IPS-15b (cell line): ENCODE data around the gene VSTM2B.

Experiments used
- H3K27me3 ChIP-seq: one replicate; pipeline ENCODE4 v1.6.1; 2013; ENCODE audit warnings: low read length; ENCODE audit not compliant: control insufficient read depth, insufficient read depth
- H3K36me3 ChIP-seq: one replicate; pipeline ENCODE4 v1.6.1; 2013; ENCODE audit warnings: low read length; ENCODE audit not compliant: control insufficient read depth, insufficient read depth
- H3K4me1 ChIP-seq: one replicate; pipeline ENCODE4 v1.6.1; 2013; ENCODE audit warnings: mild to moderate bottlenecking, low read length; ENCODE audit not compliant: control insufficient read depth, insufficient read depth
- H3K4me3 ChIP-seq: one replicate; pipeline ENCODE4 v1.5.1; 2013; ENCODE audit warnings: low read depth, low read length
- H3K9ac ChIP-seq: one replicate; pipeline ENCODE4 v1.6.1; 2013; ENCODE audit warnings: low read depth, mild to moderate bottlenecking, low read length
- H3K9me3 ChIP-seq: one replicate; pipeline ENCODE4 v1.6.1; 2013; ENCODE audit warnings: mild to moderate bottlenecking, low read length; ENCODE audit not compliant: control insufficient read depth, insufficient read depth

VSTM2B gene

DNA sequence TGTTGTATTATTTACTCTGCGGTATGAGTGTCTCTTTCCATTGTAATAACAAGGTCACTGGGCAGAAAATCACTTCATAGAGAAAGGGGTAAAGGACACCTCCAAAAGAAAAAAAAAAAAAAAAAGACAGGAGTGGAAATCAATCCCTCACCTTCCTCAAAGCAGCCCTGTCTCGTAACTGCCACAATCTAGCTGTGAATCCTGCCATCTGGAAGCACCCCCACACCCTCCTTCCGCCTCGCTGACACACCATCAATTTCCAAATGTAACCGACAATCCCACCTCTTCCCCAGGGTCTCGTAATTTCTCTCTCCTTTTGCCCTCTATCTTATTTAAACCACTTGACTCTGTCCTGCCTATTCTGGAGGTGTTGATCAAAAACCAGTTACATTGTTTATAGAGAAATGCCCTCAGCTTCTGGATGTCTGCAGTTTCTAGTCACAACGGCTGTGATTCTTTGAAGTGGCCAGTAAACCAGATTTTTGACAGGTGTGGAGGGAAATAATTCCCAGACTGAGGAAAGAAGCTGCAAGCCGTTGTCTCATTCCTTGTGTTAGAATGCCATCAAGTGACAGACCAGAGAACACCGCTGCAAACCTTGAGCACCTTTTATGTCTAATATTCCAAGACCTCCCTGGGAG lies 71.2 kb downstream of the VSTM2B start:
- Histone ChIP-seq H3K27me3 (peaks cover 5% of the 10 kb centered on the region), H3K4me3 (no peak overlapping the region), H3K4me1 (peaks cover 12% of the 10 kb centered on the region), H3K9me3 (no peaks in the 10 kb centered on the region), H3K9ac (no peak overlapping the region), H3K36me3 (no peaks in the 10 kb centered on the region)

DNA sequence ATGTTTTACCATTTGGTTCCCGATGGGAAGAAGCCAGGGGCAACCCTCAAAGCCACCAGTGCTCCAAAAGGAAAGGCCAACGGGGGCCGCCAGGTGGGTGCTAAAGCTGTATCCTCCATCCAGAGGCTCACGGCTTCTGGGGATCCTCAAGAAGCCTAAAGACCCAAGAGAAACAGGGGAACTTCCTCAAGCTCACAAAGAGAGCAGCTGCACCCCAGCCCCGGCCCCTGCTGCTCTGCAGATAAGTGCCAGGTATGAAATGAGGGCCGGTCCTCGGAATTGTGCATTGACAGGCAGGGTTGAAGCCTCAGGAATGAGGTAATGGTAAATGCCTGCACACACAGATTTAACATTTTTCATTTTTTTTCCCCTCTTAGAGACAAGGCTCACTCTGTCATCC lies 72.2 kb downstream of the VSTM2B start:
- H3K36me3 ChIP-seq = no peaks in the 10 kb centered on the region
- H3K27me3 ChIP-seq = peaks cover 3% of the 10 kb centered on the region
- no peak overlapping the region for H3K4me3 ChIP-seq
- no peak overlapping the region for H3K9ac ChIP-seq
- peaks cover 12% of the 10 kb centered on the region for H3K4me1 ChIP-seq
- H3K9me3 ChIP-seq = no peaks in the 10 kb centered on the region

DNA sequence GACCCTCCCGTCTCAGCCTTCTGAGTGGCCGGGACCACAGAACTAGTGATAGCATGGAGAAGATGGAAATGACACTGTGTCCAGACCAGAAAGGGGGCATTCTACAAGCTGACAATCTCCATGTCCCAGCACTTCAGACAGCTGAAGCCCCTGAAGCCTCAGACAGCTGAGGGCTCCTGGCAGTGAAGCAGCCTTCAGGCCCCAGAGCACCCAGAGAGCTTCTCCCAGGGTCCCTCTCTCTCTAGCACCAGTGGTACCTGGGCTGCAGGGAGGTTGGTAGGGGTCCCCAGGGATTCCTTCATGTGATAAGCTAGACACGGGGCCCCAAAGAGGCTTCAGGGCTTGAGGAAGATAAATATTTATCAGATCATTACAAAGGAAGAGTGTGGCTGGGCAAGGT lies 72.7 kb downstream of the VSTM2B start:
- no peaks in the 10 kb centered on the region for H3K9me3 ChIP-seq
- H3K9ac ChIP-seq = no peak overlapping the region
- peaks cover 15% of the 10 kb centered on the region for H3K4me1 ChIP-seq
- H3K27me3 ChIP-seq = peaks cover 3% of the 10 kb centered on the region
- H3K4me3 ChIP-seq = no peak overlapping the region
- no peaks in the 10 kb centered on the region for H3K36me3 ChIP-seq

DNA sequence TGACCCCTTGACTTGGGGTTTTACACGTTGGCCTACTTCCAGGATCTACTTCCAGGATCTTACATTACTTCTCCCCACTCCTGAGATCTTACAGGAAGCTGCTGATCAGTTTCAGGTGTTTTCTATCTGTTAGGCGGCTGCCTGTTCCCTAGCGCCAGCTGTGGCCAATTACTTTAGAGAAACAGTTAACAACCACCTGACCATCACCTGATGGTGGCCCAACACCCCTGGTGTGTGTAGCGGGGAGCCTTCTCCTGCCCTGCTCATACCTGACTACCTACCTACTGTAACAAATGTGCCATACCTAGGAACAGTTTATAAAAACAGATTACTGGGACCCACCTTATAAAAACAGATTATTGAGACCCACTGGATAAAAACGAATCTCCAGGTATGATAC lies 77.5 kb downstream of the VSTM2B start:
- Histone ChIP-seq H3K27me3 (no peaks in the 10 kb centered on the region), H3K9me3 (no peaks in the 10 kb centered on the region), H3K4me3 (no peak overlapping the region), H3K36me3 (no peaks in the 10 kb centered on the region), H3K4me1 (peaks cover 9% of the 10 kb centered on the region), H3K9ac (no peak overlapping the region)

DNA sequence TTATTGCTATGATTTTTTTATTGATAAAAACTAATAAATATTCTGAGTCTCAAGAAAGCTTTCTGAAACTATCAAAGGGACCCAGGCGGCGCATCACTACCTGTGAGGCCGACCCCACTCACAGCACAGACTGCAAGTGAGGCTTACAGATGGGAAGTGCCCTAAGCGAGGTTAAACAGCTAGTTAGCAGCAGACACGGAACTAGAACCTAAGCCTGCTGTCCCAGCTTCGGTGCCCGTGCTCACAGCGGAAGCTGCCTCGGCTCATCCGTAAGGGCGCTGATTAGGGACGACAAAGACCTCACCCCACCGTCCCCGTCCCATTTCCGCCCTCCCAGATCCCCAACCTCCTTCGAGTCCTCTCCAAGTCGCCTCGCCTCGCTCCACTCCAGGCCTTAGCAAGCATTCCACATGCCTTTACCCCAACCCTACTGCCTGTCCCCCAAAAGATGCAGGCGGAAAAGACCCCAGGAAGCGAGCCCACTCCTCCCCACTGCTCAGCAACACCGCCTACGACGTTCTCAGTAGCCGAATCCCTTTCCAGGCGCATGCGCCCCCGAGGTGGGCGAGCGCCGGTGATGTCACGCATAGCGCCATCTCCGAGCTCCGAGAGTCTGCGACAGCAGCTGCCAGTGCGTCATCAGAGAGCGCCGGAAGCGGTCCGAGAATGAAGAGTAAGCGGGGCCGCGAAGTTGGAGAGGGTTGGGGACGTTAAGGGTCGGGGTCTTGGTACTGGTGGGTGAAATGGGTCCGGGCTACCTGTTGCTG lies 80.0 kb downstream of the VSTM2B start, which contains the start of gene POP4:
POP4 (plus strand) TSS at position 631 of the 767 bp plus-strand sequence; CDS start at position 667, 36 bp downstream.
- Histone ChIP-seq H3K4me3 (peak within 1 kb of the TSS; percentile 100), H3K27me3 (no peaks in the 10 kb centered on the region), H3K9me3 (no peaks in the 10 kb centered on the region)

DNA sequence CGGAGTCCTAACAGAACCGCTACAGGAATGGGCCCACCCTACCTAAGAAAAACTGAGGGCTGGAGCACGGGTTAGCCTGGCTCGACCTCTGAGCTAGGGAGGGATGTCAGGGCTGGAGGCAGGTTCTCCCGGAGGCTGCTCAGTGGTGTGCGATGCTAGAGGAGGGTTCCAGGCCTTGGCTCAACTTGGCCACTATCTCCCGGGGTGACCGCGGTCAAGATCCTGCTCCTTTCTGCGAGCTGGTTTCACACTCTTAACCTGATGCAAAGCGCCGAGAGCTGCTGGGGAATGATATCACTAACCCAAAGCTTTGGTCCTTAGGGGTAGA lies 80.6 kb downstream of the VSTM2B start:
- no peaks in the 10 kb centered on the region for H3K27me3 ChIP-seq
- no peaks in the 10 kb centered on the region for H3K36me3 ChIP-seq
- peak overlapping the region; percentile 85 for H3K9ac ChIP-seq
- H3K9me3 ChIP-seq = no peaks in the 10 kb centered on the region
- peaks cover 9% of the 10 kb centered on the region for H3K4me1 ChIP-seq
- peak overlapping the region; percentile 100 for H3K4me3 ChIP-seq

More for the DNA sequence above, 80.0 kb downstream of the VSTM2B start, which contains the start of gene POP4:
- Histone ChIP-seq H3K36me3 (no peaks in the 10 kb centered on the region), H3K9ac (peak within 1 kb of the TSS; percentile 98), H3K4me1 (peaks cover 9% of the 10 kb centered on the region)

DNA sequence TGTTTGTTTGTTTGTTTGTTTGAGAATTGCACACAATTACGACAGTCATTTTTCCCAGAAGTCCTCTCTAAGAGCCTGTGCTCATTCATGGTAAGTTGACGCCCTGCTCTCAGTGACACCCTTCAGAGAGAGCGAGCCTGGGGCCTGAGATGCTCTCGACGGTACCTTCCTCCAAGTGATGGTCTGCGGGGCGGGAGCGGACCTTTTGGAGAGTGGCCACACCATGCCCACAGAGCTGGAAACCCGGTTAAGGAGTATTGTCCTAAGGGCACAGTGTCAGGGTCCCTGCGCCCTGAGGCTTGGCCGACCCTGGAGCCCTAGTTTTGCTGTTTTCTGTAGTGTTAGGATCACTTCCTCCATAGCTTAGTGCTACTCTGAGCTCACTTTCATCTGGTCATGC lies 83.8 kb downstream of the VSTM2B start:
- Histone ChIP-seq H3K4me3 (no peak overlapping the region), H3K27me3 (no peaks in the 10 kb centered on the region), H3K9me3 (no peaks in the 10 kb centered on the region), H3K4me1 (peaks cover 4% of the 10 kb centered on the region), H3K9ac (no peak overlapping the region), H3K36me3 (peaks cover 19% of the 10 kb centered on the region)

DNA sequence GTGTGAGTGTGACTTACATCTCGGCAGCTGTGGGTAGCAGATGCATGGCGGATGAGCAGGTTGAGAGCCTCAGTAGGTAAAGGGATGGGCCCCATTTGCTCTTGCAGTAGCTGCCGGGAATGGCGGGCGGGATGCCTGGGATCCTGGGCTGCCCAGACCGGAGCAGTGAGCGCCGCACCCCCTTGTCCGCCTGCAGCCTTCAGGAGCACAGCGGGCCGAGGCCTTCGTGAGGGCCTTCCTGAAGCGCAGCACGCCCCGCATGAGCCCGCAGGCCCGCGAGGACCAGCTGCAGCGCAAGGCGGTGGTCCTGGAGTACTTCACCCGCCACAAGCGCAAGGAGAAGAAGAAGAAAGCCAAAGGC lies 84.4 kb downstream of the VSTM2B start:
- H3K9ac ChIP-seq = no peak overlapping the region

DNA sequence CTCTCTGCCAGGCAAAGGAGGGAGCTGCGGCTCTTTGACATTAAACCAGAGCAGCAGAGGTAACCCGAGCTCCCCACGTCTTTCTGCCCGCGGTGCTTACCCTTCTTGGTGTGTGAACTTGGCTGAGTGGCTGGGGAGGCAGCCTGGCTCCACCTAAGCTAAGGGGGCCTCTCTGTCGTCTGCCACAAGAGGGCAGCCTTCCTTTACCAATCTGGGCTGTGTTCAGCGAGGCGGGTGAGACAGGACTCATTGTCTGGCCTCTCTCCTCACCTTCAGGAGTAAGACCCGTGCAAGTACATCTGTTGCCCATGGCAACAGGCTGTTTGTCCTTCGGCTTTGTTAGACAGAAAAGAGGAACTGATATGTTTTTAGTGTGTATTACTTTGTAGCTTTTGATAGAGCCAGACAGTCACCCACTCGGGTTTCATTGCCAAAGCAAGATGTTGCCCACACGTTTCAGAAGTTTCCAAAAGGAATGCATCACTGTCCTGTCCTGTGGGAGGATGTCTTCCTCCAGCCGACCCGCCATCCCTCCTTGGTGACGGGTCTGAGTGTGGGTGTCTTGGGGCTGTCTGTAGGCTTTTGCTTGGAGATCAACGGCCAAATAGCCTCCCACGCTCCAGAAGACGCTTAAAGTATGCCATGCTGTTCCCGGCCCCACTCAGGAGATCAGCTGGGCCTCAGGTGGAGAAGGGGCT lies 84.9 kb downstream of the VSTM2B start:
- H3K9ac ChIP-seq = no peak overlapping the region
- no peaks in the 10 kb centered on the region for H3K27me3 ChIP-seq
- H3K4me1 ChIP-seq = peaks cover 4% of the 10 kb centered on the region
- H3K9me3 ChIP-seq = no peaks in the 10 kb centered on the region
- peaks cover 24% of the 10 kb centered on the region for H3K36me3 ChIP-seq
- H3K4me3 ChIP-seq = no peak overlapping the region

More for the DNA sequence above, 84.4 kb downstream of the VSTM2B start:
- Histone ChIP-seq H3K36me3 (peaks cover 19% of the 10 kb centered on the region), H3K4me1 (peaks cover 4% of the 10 kb centered on the region), H3K27me3 (no peaks in the 10 kb centered on the region), H3K9me3 (no peaks in the 10 kb centered on the region), H3K4me3 (no peak overlapping the region)

DNA sequence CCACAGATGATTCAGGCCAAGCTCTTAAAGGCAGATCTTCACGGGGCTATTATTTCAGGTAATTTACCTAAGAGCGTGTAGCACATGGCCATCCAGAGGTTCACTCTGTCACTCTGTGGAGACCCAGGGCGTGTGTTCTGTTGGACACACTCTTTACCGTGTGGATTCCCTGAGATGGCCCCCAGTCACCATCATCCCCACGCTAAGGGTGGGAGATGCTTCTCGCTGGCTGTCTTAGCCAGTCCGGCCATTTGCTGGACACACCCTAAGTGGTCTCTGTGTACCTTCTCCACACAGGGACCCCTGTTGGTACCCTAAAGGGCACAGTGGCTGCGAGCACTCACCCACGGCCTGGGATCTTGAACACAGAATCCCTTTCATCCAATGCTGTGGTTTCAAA lies 86.3 kb downstream of the VSTM2B start:
- peaks cover 28% of the 10 kb centered on the region for H3K36me3 ChIP-seq
- H3K27me3 ChIP-seq = no peaks in the 10 kb centered on the region
- H3K4me3 ChIP-seq = no peak overlapping the region
- H3K9me3 ChIP-seq = no peaks in the 10 kb centered on the region
- H3K4me1 ChIP-seq = no peaks in the 10 kb centered on the region
- no peak overlapping the region for H3K9ac ChIP-seq

DNA sequence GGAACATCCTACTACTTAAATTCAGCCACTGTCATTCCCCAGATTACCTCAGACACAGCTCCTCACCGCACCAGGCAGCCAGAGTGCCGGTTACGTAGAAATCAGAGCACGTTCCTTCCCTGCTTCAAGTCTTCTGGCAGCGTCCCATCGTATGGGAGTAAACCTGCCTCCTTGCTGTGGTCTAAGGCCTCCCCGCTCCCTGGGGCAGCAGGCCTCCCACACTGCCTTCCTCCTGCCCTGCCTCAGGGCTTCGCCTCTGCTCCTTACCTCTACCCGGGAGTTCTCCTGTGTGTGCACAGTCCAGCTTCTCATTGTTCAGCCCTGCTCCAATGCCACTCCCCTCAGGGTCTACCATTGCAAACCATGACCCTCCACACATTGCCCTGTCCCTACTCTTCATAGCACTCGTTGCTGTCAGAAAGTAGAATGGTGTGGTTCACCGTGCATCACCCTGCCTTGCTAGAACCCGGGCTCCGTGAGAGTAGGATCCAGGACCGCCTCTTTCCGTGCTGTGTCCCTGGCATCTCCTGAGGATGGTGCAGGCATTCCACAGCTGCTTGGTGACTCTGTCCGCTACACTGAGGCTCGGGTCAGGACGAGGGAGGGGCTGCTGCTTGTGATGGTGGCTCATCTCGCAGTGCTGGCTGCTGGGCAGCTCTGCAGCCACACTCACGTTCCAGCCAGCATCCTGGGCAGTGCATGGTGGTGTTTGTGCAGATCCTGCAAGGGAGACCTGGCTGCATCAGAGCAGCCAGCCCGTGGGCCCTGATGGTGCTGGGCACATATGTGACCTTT lies 87.2 kb downstream of the VSTM2B start:
- Histone ChIP-seq H3K9ac (no peak overlapping the region), H3K36me3 (peaks cover 28% of the 10 kb centered on the region), H3K4me3 (no peak overlapping the region)

More for the DNA sequence above, 87.2 kb downstream of the VSTM2B start:
- Histone ChIP-seq H3K4me1 (no peaks in the 10 kb centered on the region), H3K9me3 (no peaks in the 10 kb centered on the region), H3K27me3 (no peaks in the 10 kb centered on the region)
